Osteoblast (primary cell): ENCODE measurements around the gene MAPK12. TPM values are rescaled to one million over a fixed set of nuclear protein-coding genes. Genes with fewer than 3 reads are reported as not detected.

Experiments used
- DNase-seq: peaks from one replicate; pipeline ENCODE4 v3.0.0; 2011; ENCODE audit warnings: low spot score, mixed read lengths; ENCODE audit not compliant: insufficient read length; ENCODE audit errors: missing footprints
- H2AFZ ChIP-seq: 2 replicates; pipeline ENCODE4 v1.6.0; 2011; ENCODE audit warnings: mild to moderate bottlenecking, low read length
- H3K27ac ChIP-seq: 2 replicates; pipeline ENCODE4 v1.5.1; 2011; ENCODE audit warnings: mild to moderate bottlenecking, low read depth, low read length, moderate library complexity
- H3K27me3 ChIP-seq: 2 replicates; pipeline ENCODE4 v1.6.0; 2012; ENCODE audit warnings: mild to moderate bottlenecking, control low read depth, inconsistent platforms, low read length, moderate library complexity; ENCODE audit not compliant: insufficient read depth
- H3K36me3 ChIP-seq: 2 replicates; pipeline ENCODE4 v1.5.1; 2011; ENCODE audit warnings: mild to moderate bottlenecking, low read length, control low read depth, moderate library complexity; ENCODE audit not compliant: insufficient read depth
- H3K4me1 ChIP-seq: 2 replicates; pipeline ENCODE4 v1.5.1; 2011; ENCODE audit warnings: mild to moderate bottlenecking, low read length, control low read depth, moderate library complexity; ENCODE audit not compliant: insufficient read depth
- H3K4me2 ChIP-seq: 2 replicates; pipeline ENCODE4 v1.6.0; 2011; ENCODE audit warnings: mild to moderate bottlenecking, low read length; ENCODE audit not compliant: insufficient read depth
- H3K4me3 ChIP-seq: fragments of 200-600 bp; sonication (generic); 3 replicates; pipeline ENCODE4 v1.5.1; 2012; ENCODE audit warnings: mild to moderate bottlenecking, low read length, inconsistent platforms; ENCODE audit not compliant: insufficient read depth
- H3K79me2 ChIP-seq: 2 replicates; pipeline ENCODE4 v1.6.0; 2012; ENCODE audit warnings: mild to moderate bottlenecking, low read length, control low read depth, inconsistent platforms; ENCODE audit not compliant: insufficient read depth
- H3K9me3 ChIP-seq: 2 replicates; pipeline ENCODE4 v1.5.1; 2011; ENCODE audit warnings: low read depth, low read length, control low read depth
- H4K20me1 ChIP-seq: 2 replicates; pipeline ENCODE4 v1.6.0; 2012; ENCODE audit warnings: mild to moderate bottlenecking, low read length, control low read depth; ENCODE audit not compliant: insufficient read depth
- total RNA-seq: library from RNA; depleted of rRNA; stranded (reverse); fragments of >200 nt; gene quantifications from 2 replicates; pipeline ENCODE4 v1.2.3, GENCODE V29; 2012
- TF ChIP-seq, protein P1 (sequence below): IDR thresholded peaks from 2 replicates; pipeline ENCODE4 v1.5.1; 2011; ENCODE audit warnings: mild to moderate bottlenecking, low read depth, low read length, moderate library complexity; ENCODE audit errors: extremely low read depth

MAPK12 gene
- total RNA-seq, 1 donor: 34.0 TPM

DNA sequence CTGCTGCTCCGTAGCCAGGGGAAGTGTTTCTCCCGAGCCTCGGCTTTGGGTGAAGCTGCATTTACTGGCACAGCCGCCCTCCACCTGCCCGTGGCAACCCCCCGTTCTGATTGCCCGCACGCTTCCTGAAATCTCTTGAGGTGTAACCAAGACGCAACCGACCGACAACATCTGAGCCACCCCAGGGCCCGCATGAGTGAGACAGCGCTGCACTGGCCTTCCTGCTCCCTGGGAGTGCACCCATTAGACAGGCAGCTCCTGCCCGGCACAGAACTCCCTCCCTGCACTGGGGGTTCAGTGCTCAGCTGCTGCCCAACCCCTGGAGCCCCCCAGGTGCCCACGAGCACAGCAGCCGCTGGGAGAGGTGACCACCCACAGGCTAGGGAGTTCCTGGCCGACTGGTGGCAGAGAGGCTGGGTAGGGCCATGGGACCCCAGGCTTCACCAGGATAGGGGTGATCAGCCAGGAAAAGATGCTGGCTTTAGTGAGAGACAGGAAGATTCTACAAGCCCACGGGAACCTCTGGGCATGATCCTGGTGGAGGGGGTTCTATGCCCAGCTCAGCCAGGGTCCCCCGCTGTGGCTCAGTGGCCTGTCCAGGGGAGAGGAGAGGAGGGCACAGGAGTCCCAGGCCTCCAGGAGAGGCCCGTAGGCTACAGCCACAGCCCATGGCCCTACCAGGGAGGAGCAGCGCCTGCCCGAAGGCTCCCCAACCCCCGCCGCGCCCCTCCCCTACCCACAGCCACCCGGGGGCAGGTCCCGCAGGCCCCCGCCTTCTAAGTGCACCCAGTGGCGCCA lies 31.4 kb upstream of the MAPK12 start:
- TF ChIP-seq, protein P1, sequence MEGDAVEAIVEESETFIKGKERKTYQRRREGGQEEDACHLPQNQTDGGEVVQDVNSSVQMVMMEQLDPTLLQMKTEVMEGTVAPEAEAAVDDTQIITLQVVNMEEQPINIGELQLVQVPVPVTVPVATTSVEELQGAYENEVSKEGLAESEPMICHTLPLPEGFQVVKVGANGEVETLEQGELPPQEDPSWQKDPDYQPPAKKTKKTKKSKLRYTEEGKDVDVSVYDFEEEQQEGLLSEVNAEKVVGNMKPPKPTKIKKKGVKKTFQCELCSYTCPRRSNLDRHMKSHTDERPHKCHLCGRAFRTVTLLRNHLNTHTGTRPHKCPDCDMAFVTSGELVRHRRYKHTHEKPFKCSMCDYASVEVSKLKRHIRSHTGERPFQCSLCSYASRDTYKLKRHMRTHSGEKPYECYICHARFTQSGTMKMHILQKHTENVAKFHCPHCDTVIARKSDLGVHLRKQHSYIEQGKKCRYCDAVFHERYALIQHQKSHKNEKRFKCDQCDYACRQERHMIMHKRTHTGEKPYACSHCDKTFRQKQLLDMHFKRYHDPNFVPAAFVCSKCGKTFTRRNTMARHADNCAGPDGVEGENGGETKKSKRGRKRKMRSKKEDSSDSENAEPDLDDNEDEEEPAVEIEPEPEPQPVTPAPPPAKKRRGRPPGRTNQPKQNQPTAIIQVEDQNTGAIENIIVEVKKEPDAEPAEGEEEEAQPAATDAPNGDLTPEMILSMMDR: no peak
- Histone ChIP-seq H3K36me3 (peaks cover 42% of the 10 kb centered on the region), H3K4me2 (peak overlapping the region; percentile 64), H3K79me2 (peaks cover 97% of the 10 kb centered on the region), H3K27ac (peak overlapping the region; percentile 71), H4K20me1 (peaks cover 73% of the 10 kb centered on the region), H3K4me1 (peaks cover 28% of the 10 kb centered on the region), H3K9me3 (no peaks in the 10 kb centered on the region), H2AFZ (no peak overlapping the region), H3K27me3 (no peaks in the 10 kb centered on the region), H3K4me3 (peak overlapping the region; percentile 56)
- DNase-seq: peak; percentile 95

DNA sequence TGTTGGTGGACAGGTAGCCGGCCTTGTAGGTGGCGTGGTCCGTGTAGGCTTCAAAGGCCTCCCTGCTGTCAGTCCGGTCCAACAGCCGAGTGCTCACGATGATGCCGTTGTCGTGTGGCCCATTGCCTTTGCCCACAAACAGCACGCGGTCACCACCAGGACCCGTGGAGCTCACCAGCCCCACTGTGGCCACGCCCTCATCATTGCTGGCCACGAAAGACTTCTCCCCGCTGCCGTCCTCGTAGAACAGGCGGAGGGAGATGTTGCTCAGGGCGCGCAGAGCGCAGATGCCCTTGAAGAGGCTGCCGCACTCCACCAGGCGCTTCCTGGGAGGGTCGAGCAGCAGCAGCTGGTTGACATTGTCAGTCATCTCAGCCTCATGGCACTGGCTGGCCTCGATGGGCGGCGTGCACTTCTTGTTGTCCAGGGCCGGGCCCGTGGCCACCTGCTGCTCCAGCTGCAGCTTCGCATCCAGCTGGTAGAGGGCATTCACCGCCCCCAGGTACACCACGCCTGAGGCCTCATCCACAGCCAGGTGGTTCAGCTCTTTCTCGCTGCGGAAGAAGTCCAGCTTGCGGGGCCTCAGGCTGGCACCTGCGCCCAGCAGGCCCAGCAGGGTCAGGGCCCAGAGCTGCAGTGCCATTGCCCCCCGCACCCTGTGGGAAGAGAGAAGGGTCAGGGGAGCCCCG lies 28.6 kb upstream of the MAPK12 start:
- no peaks in the 10 kb centered on the region for H3K9me3 ChIP-seq
- no peak for DNase-seq
- H3K79me2 ChIP-seq: peaks cover 93% of the 10 kb centered on the region
- H3K4me3 ChIP-seq: no peak overlapping the region
- no peak overlapping the region for H3K27ac ChIP-seq
- H2AFZ ChIP-seq: no peak overlapping the region
- peaks cover 23% of the 10 kb centered on the region for H3K4me1 ChIP-seq
- peaks cover 57% of the 10 kb centered on the region for H3K36me3 ChIP-seq
- TF ChIP-seq, protein P1: no peak
- H3K4me2 ChIP-seq: no peak overlapping the region
- peaks cover 73% of the 10 kb centered on the region for H4K20me1 ChIP-seq
- H3K27me3 ChIP-seq: no peaks in the 10 kb centered on the region

DNA sequence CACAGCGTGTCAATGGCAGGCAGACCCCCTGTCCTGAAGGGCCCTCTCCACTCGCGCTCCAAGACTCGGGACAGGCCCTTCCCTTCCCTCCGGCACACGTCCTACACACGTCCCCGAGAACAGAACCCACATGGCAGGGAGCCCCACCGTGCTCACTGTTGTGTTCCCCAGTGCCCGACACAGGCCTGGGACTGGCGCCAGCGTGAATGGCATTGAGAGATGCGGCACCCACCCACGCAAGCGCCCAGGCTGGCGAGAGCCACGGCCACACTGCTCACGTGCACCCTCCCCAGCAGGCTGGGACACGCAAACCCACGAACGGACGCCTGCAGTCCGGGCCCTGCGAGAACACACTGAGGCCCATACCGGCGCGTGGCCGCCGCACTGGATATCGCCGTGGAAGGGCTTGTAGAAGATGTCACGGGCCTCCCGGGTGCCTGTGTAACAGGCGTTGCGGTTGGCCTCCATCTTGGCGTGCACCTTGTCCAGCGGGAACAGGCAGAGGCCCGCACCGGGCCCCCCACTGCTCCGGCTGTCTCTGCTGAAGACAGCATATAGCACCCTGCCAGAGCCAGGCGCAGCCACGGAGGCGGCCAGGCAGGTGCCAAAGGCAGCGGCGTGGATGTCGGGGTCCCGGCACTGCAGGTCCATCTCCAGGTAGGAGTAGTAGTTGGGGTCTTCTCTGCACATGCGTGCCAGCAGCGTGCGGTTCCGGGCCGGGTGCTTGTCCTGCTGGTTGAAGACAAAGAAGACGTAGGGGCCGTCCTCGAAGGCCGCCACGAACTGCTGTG lies 27.9 kb upstream of the MAPK12 start:
- no peak for DNase-seq
- Histone ChIP-seq H3K4me3 (no peak overlapping the region), H3K4me2 (no peak overlapping the region), H3K36me3 (peaks cover 58% of the 10 kb centered on the region), H3K27ac (no peak overlapping the region), H2AFZ (no peak overlapping the region), H4K20me1 (peaks cover 74% of the 10 kb centered on the region), H3K4me1 (peaks cover 20% of the 10 kb centered on the region), H3K9me3 (no peaks in the 10 kb centered on the region), H3K27me3 (no peaks in the 10 kb centered on the region), H3K79me2 (peaks cover 92% of the 10 kb centered on the region)
- TF ChIP-seq, protein P1: no peak
